ENCODE results near the gene CSF3R. TPM values are rescaled to one million over a fixed set of nuclear protein-coding genes. Genes with fewer than 3 reads are reported as not detected.
A peak's percentile ranks its signal among the peaks of the same experiment; 100 is the strongest.

CSF3R gene
- total RNA-seq, result 4.6 TPM

GRCh38 chr1:36482724-36483388, at the start of gene CSF3R:
Gene CSF3R (minus strand): TSS chr1:36482913. CDS start chr1:36479496, 3,417 bp downstream.

GRCh38 chr1:36463803-36464604, 18.7 kb downstream of the CSF3R start, which contains the start of gene MRPS15:
Gene MRPS15 (minus strand): TSS chr1:36464384. CDS start chr1:36464275, 109 bp downstream.

GRCh38 chr1:36450270-36450918, 32.3 kb downstream of the CSF3R start, which contains the start of gene OSCP1:
Gene OSCP1 (minus strand): TSS chr1:36450451. CDS start chr1:36450369, 82 bp downstream.

Small RNA genes within 50 kb of the gene (small RNA-seq; reads per million reads assigned to genes)
- gene SNORA63C, result 2.8 reads per million, percentile 89 among the genes with 10 or more reads in this experiment

Other genes starting within 250 kb of the CSF3R start
- gene SH3D21, start 176.5 kb downstream of the CSF3R start, total RNA-seq, result 3.0 TPM
- gene EVA1B, start 159.3 kb downstream of the CSF3R start, total RNA-seq, result 3.5 TPM
- gene STK40, start 97.0 kb downstream of the CSF3R start, total RNA-seq, result 13.4 TPM
- 6.2 TPM for gene LSM10, start 85.0 kb downstream of the CSF3R start, total RNA-seq
- 28.1 TPM for gene OSCP1, start 32.5 kb downstream of the CSF3R start, total RNA-seq
- 31.8 TPM for gene MRPS15, start 18.5 kb downstream of the CSF3R start, total RNA-seq

Measured in diencephalon (tissue), 1 donor.